GM12865 (cell line): Measurements from ENCODE around the gene PPP1R12B.

Experiments
- DNase-seq: peaks from one replicate; pipeline ENCODE4 v3.0.0; 2010; ENCODE audit warnings: low read depth
- H3K4me3 ChIP-seq: 2 replicates; pipeline ENCODE4 v1.5.1; 2011; ENCODE audit warnings: mild to moderate bottlenecking, low read depth, low read length, control low read depth
- TF ChIP-seq, protein P1 (sequence below): IDR thresholded peaks from 2 replicates; pipeline ENCODE4 v1.5.1; 2011; ENCODE audit warnings: low read length, control low read depth, low read depth, inconsistent platforms; ENCODE audit not compliant: insufficient read depth; ENCODE audit errors: missing control alignments

PPP1R12B gene

DNA sequence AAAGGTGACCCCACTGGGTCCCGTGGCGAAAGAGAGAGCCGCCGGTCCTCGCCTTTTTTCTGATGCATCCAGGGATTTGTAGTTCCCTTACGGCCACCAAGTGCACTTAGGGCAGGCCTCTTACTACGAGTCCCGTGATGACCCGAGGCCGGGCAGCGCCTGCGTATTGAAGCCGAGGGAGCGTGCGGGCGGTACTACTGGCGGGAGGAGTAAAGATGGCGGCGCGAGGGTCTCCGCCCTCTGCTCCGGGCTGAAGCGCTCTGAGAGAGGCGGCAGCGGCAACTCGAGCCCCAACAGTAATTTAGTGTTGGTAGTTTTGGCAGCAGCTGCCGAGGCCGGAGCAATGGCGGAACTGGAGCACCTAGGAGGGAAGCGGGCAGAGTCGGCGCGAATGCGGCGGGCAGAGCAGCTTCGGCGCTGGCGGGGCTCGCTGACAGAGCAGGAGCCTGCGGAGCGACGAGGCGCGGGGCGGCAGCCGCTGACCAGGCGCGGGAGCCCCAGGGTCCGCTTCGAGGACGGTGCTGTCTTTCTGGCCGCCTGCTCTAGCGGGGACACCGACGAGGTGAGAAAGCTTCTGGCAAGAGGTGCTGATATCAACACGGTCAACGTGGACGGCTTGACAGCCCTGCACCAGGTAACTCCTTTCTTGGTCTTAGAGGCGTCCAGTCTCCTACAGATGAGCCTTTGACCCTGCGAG lies at the start of gene PPP1R12B:
Gene PPP1R12B (plus strand): TSS at position 191 of the 697 bp plus-strand sequence. CDS start 153 bp downstream, at position 344.
- DNase-seq: peak; percentile 99
- TF ChIP-seq, protein P1, sequence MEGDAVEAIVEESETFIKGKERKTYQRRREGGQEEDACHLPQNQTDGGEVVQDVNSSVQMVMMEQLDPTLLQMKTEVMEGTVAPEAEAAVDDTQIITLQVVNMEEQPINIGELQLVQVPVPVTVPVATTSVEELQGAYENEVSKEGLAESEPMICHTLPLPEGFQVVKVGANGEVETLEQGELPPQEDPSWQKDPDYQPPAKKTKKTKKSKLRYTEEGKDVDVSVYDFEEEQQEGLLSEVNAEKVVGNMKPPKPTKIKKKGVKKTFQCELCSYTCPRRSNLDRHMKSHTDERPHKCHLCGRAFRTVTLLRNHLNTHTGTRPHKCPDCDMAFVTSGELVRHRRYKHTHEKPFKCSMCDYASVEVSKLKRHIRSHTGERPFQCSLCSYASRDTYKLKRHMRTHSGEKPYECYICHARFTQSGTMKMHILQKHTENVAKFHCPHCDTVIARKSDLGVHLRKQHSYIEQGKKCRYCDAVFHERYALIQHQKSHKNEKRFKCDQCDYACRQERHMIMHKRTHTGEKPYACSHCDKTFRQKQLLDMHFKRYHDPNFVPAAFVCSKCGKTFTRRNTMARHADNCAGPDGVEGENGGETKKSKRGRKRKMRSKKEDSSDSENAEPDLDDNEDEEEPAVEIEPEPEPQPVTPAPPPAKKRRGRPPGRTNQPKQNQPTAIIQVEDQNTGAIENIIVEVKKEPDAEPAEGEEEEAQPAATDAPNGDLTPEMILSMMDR: no peak
- H3K4me3 ChIP-seq: peak within 1 kb of the TSS; percentile 61

DNA sequence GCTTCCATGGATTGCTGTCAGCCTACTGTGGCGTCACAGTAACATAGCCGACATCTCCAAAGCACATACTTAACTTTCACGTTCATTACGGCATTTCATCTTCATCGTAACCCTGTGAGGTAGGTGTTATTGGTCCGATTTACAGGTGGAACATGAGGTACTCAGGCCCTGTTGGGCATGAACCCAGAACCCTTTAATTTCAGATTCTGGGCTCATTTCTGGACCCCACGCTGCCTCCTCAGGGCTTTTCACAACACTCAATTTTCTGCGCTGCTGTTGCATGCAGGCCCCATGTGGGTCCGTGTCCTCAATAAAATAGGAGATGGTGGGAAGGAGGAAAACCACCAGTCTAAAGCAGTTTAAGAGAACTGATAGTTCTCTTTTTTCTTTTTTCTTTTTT lies 46.3 kb upstream of the PPP1R12B start:
- no peak for DNase-seq
- no peak overlapping the region for H3K4me3 ChIP-seq
- TF ChIP-seq, protein P1: no peak

DNA sequence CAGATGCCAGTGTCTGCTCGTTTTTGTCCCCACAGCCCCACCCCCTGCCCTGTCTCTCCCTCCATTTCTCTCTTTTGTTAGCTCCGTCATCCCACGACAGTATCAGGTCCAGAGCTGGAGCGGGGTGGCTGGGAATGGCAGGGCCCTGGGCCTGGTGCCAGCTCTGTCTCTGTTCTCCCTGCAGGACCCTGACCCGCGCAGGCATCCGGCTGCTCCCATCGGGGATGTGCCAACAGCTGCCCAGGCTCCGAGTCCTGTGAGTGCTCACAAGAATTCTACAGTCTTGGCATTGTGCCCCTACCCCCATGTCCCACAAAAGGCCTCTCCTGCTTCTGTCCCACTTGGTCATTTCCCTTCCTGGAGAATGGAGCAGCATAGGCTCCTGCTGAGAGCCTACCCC lies 44.1 kb upstream of the PPP1R12B start:
- TF ChIP-seq, protein P1: no peak
- H3K4me3 ChIP-seq: no peak overlapping the region
- no peak for DNase-seq

- no peak overlapping the region for H3K4me3 ChIP-seq
- no peak for DNase-seq
- TF ChIP-seq, protein P1: no peak
Measured at GRCh38 chr1:202305168-202305567, 43.3 kb upstream of the PPP1R12B start.

- no peak for DNase-seq
- H3K4me3 ChIP-seq: no peak overlapping the region
- TF ChIP-seq, protein P1: no peak
Measured at GRCh38 chr1:202306535-202307345, 41.8 kb upstream of the PPP1R12B start.

DNA sequence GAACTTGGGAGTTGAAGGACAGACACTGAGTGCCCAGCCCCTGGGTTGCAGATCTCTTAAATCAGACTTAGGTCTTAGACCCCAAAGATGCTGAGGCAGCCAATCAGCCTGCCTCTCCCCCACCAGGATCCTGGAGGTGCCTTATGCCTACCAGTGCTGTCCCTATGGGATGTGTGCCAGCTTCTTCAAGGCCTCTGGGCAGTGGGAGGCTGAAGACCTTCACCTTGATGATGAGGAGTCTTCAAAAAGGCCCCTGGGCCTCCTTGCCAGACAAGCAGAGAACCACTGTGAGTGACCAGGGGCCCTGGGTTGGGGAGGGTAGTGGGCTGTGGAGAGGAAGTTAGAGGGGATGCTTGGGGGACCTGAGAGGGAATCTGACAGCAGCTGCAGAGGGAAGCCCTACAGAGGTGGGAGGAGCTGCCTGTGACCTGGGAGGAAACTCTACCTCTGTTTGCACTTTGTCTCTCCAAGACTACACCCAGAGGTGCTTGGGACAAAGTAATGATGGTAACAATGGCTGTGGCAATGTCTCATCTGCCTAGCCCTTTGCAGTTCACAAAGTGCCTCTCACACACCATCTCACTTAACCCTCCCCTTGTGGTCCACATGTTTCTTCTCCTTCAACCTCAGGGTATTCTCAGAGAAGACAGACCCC lies 38.3 kb upstream of the PPP1R12B start:
- TF ChIP-seq, protein P1: no peak
- no peak overlapping the region for H3K4me3 ChIP-seq
- DNase-seq: no peak
